SK-N-SH treated with all-trans-retinoic acid at 6 μM for 48 hours (cell line): ENCODE measurements around the gene KLRK1.

Experiments
- ATAC-seq: fragments of 200-7000 bp; cut with Tn5 transposase; 3 replicates; pipeline ENCODE4 v1.9.1; 2020; ENCODE audit warnings: mild to moderate bottlenecking, moderate library complexity
- ARNTL ChIP-seq: fragments of 450-650 bp; formaldehyde crosslinking; IDR thresholded peaks from 2 replicates; pipeline ENCODE4 v1.5.0; 2020; ENCODE audit warnings: low read depth, mild to moderate bottlenecking, moderate library complexity, borderline replicate concordance
- CSDC2 ChIP-seq: fragments of 250-450 bp; sonication (Bioruptor Pico); IDR thresholded peaks from 2 replicates; pipeline ENCODE4 v1.5.0; 2020; ENCODE audit warnings: mild to moderate bottlenecking, moderate library complexity
- CSRNP3 ChIP-seq: fragments of 250-450 bp; sonication (Bioruptor Pico); IDR thresholded peaks from 2 replicates; pipeline ENCODE4 v1.5.1; 2021; ENCODE audit warnings: mild to moderate bottlenecking, moderate library complexity
- ESRRG ChIP-seq: fragments of 250-450 bp; sonication (Bioruptor Pico); IDR thresholded peaks from 2 replicates; pipeline ENCODE4 v1.6.1; 2021; ENCODE audit warnings: mild to moderate bottlenecking
- ISL1 ChIP-seq: fragments of 250-450 bp; sonication (Bioruptor Pico); IDR thresholded peaks from 2 replicates; pipeline ENCODE4 v2.1.2; 2022; ENCODE audit warnings: mild to moderate bottlenecking, moderate library complexity
- PPARA ChIP-seq: fragments of 250-450 bp; sonication (Bioruptor Pico); IDR thresholded peaks from 2 replicates; pipeline ENCODE4 v1.5.0; 2020; ENCODE audit warnings: mild to moderate bottlenecking, borderline replicate concordance
- RARB ChIP-seq: fragments of 250-450 bp; sonication (Bioruptor Pico); IDR thresholded peaks from 2 replicates; pipeline ENCODE4 v1.8.0; 2021; ENCODE audit warnings: mild to moderate bottlenecking, moderate library complexity
- SNAI2 ChIP-seq: fragments of 250-450 bp; sonication (Bioruptor Pico); IDR thresholded peaks from 2 replicates; pipeline ENCODE4 v1.5.0; 2020; ENCODE audit warnings: mild to moderate bottlenecking, moderate library complexity
- TCF4 ChIP-seq: fragments of 250-450 bp; sonication (Bioruptor Pico); IDR thresholded peaks from 2 replicates; pipeline ENCODE4 v1.8.0; 2021; ENCODE audit warnings: mild to moderate bottlenecking, moderate library complexity, borderline replicate concordance
- TOX ChIP-seq: fragments of 250-450 bp; sonication (Bioruptor Pico); IDR thresholded peaks from 2 replicates; pipeline ENCODE4 v1.8.0; 2021; ENCODE audit warnings: mild to moderate bottlenecking, moderate library complexity, borderline replicate concordance
- ZFP3 ChIP-seq: fragments of 250-450 bp; sonication (Bioruptor Pico); IDR thresholded peaks from 2 replicates; pipeline ENCODE4 v1.5.0; 2020; ENCODE audit warnings: mild to moderate bottlenecking, moderate library complexity
- ZFP30 ChIP-seq: fragments of 450-650 bp; formaldehyde crosslinking; IDR thresholded peaks from 2 replicates; pipeline ENCODE4 v1.5.0; 2022; ENCODE audit warnings: mild to moderate bottlenecking, moderate library complexity
- ZNF565 ChIP-seq: fragments of 450-650 bp; formaldehyde crosslinking; conservative IDR thresholded peaks from 2 replicates; pipeline ENCODE4 v1.5.0; 2020; ENCODE audit warnings: low read depth, mild to moderate bottlenecking, moderate library complexity
- ZNF70 ChIP-seq: fragments of 450-650 bp; formaldehyde crosslinking; IDR thresholded peaks from 2 replicates; pipeline ENCODE4 v1.5.0; 2020; ENCODE audit warnings: mild to moderate bottlenecking, moderate library complexity
- ZNF8 ChIP-seq: fragments of 450-650 bp; formaldehyde crosslinking; IDR thresholded peaks from 2 replicates; pipeline ENCODE4 v1.5.0; 2020; ENCODE audit warnings: mild to moderate bottlenecking, moderate library complexity
- TF ChIP-seq, protein P1 (sequence below): fragments of 250-450 bp; sonication (Bioruptor Pico); IDR thresholded peaks from 2 replicates; pipeline ENCODE4 v1.5.1; 2020; ENCODE audit warnings: low read depth, mild to moderate bottlenecking, moderate library complexity
- TF ChIP-seq, protein P2 (sequence below): fragments of 250-450 bp; sonication (Bioruptor Pico); IDR thresholded peaks from 2 replicates; pipeline ENCODE4 v1.5.0; 2020; ENCODE audit warnings: mild to moderate bottlenecking, moderate library complexity
- TF ChIP-seq, protein P3 (sequence below): fragments of 250-450 bp; sonication (Bioruptor Pico); IDR thresholded peaks from 2 replicates; pipeline ENCODE4 v1.8.0; 2021; ENCODE audit warnings: low read depth, mild to moderate bottlenecking, moderate library complexity, borderline replicate concordance

The KLRK1 gene

GRCh38 chr12:10363914-10364814 is 25.7 kb downstream of the KLRK1 start (continued):
- no peak for TF ChIP-seq ESRRG (CRISPR knock-in tag)
- TF ChIP-seq RARB, result no peak

DNA sequence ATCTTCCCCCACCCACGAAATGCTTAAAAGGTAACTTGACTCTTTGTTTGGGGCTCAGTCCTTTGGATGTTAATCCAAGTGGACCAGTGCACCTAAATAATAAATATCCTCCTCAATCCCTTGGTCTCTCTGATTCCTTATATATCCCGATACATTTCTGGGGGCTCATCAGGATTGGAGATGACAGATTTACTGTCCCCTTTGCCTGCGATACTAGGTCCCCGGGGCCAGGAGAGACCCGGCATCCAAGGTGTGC is 26.3 kb downstream of the KLRK1 start:
- TF ChIP-seq, protein P1, sequence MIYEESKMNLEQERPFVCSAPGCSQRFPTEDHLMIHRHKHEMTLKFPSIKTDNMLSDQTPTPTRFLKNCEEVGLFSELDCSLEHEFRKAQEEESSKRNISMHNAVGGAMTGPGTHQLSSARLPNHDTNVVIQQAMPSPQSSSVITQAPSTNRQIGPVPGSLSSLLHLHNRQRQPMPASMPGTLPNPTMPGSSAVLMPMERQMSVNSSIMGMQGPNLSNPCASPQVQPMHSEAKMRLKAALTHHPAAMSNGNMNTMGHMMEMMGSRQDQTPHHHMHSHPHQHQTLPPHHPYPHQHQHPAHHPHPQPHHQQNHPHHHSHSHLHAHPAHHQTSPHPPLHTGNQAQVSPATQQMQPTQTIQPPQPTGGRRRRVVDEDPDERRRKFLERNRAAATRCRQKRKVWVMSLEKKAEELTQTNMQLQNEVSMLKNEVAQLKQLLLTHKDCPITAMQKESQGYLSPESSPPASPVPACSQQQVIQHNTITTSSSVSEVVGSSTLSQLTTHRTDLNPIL (CRISPR knock-in tag), result no peak
- TF ChIP-seq CSDC2 (CRISPR knock-in tag), result no peak
- TF ChIP-seq TOX, result no peak
- no peak for TF ChIP-seq RARB
- no peak for TF ChIP-seq PPARA (CRISPR knock-in tag)
- no peak for TF ChIP-seq ZFP30 (CRISPR knock-in tag)
- TF ChIP-seq ZNF8 (CRISPR knock-in tag), result no peak
- TF ChIP-seq, protein P2, sequence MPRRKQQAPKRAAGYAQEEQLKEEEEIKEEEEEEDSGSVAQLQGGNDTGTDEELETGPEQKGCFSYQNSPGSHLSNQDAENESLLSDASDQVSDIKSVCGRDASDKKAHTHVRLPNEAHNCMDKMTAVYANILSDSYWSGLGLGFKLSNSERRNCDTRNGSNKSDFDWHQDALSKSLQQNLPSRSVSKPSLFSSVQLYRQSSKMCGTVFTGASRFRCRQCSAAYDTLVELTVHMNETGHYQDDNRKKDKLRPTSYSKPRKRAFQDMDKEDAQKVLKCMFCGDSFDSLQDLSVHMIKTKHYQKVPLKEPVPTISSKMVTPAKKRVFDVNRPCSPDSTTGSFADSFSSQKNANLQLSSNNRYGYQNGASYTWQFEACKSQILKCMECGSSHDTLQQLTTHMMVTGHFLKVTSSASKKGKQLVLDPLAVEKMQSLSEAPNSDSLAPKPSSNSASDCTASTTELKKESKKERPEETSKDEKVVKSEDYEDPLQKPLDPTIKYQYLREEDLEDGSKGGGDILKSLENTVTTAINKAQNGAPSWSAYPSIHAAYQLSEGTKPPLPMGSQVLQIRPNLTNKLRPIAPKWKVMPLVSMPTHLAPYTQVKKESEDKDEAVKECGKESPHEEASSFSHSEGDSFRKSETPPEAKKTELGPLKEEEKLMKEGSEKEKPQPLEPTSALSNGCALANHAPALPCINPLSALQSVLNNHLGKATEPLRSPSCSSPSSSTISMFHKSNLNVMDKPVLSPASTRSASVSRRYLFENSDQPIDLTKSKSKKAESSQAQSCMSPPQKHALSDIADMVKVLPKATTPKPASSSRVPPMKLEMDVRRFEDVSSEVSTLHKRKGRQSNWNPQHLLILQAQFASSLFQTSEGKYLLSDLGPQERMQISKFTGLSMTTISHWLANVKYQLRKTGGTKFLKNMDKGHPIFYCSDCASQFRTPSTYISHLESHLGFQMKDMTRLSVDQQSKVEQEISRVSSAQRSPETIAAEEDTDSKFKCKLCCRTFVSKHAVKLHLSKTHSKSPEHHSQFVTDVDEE (CRISPR knock-in tag), result no peak
- TF ChIP-seq, protein P3, sequence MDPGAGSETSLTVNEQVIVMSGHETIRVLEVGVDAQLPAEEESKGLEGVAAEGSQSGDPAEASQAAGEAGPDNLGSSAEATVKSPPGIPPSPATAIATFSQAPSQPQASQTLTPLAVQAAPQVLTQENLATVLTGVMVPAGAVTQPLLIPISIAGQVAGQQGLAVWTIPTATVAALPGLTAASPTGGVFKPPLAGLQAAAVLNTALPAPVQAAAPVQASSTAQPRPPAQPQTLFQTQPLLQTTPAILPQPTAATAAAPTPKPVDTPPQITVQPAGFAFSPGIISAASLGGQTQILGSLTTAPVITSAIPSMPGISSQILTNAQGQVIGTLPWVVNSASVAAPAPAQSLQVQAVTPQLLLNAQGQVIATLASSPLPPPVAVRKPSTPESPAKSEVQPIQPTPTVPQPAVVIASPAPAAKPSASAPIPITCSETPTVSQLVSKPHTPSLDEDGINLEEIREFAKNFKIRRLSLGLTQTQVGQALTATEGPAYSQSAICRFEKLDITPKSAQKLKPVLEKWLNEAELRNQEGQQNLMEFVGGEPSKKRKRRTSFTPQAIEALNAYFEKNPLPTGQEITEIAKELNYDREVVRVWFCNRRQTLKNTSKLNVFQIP (CRISPR knock-in tag), result no peak
- no peak for TF ChIP-seq ZNF565
- TF ChIP-seq ARNTL (CRISPR knock-in tag), result no peak
- no peak for TF ChIP-seq ISL1
- no peak for TF ChIP-seq ZFP3
- TF ChIP-seq ZNF70 (CRISPR knock-in tag), result no peak
- TF ChIP-seq CSRNP3 (CRISPR knock-in tag), result no peak
- ATAC-seq, result no peak

DNA sequence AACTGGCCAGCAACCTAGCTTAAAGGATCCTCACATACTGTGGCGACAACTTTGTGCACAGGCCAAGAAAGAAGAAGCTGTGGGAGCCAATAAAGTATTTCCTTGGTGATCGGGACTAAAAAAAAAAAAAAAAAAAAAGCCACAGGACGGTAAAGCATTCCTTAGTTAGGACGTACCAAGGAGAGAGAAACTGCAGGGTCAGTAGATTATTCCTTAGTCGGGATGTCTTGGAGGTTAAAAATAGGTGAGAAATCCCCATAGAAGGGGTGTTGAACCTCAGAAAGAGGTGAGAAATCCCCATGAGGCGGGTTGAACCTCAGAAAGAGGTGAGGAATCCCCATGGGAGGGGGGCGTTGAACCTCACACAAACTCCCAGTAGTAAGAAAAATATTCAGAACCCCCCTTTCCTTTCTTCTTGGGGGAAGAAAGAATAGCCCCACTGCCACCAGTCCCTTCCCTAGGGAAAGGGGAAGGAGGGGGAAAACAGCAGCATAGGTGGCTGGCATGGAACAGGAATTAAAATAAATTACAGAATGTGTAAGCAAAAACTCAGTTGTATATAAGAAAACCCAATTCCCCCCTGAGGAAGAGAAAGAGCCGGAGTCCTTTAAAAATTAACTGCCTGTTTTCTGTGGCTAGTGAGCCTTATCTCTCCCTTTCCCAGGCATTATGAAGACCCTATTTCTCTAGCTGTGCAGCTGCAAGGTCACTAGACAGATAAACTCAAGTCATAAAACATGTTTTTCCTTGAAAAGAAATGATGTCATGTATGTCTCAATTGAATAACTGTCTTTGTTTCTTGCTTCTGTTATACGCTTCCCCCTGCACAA is 26.8 kb downstream of the KLRK1 start:
- no peak for TF ChIP-seq TCF4 (CRISPR knock-in tag)
- TF ChIP-seq ZFP30 (CRISPR knock-in tag), result no peak

DNA sequence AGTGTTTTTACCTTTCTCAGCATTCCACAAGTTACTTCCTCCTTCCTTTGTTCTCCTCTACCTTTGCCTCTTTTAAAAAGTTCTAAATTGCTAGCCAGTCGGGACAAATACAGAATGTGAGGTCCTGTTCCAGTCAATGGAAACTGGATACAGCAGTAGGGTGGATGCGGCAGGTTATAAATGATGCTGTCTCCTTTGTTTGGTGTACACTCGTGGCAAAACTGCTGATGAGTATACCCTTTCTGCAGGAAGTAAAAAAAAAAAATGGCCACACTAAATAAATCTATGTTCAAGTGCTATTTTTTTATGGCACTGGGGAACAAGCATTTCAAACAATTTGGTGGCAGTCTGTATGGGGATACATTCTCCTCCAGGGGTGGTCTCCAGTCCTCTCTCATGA is 27.5 kb downstream of the KLRK1 start:
- no peak for ATAC-seq
- TF ChIP-seq, protein P1 (CRISPR knock-in tag), result no peak
- TF ChIP-seq ZFP30 (CRISPR knock-in tag), result no peak
- TF ChIP-seq ESRRG (CRISPR knock-in tag), result no peak
- TF ChIP-seq SNAI2, result no peak
- TF ChIP-seq TOX, result no peak
- TF ChIP-seq, protein P2 (CRISPR knock-in tag), result no peak
- TF ChIP-seq ARNTL (CRISPR knock-in tag), result no peak
- TF ChIP-seq, all 23 proteins: peak for 0

More for the DNA sequence above, 26.8 kb downstream of the KLRK1 start:
- no peak for ATAC-seq
